H1 (cell line): Measurements from ENCODE around the gene FASTK. TPM values are rescaled to one million over a fixed set of nuclear protein-coding genes. Genes with fewer than 3 reads are reported as not detected.

ENCODE experiments used
- ATF2 ChIP-seq: IDR thresholded peaks from 2 replicates; pipeline ENCODE4 v1.6.1; 2012; ENCODE audit warnings: low read length, inconsistent platforms
- BRCA1 ChIP-seq: IDR thresholded peaks from 2 replicates; pipeline ENCODE4 v1.6.1; 2012; ENCODE audit warnings: low read depth, low read length, improper control_type of control experiment
- E2F6 ChIP-seq: IDR thresholded peaks from 2 replicates; pipeline ENCODE4 v1.6.1; 2012; ENCODE audit warnings: inconsistent platforms
- GTF2F1 ChIP-seq: IDR thresholded peaks from 2 replicates; pipeline ENCODE4 v1.6.1; 2012; ENCODE audit warnings: low read depth, low read length, improper control_type of control experiment, borderline replicate concordance
- HDAC6 ChIP-seq: IDR thresholded peaks from one replicate; pipeline ENCODE4 v1.7.1; 2012; ENCODE audit warnings: low read depth, mild to moderate bottlenecking, inconsistent platforms, low read length, moderate library complexity
- MAFK ChIP-seq: IDR thresholded peaks from 2 replicates; pipeline ENCODE4 v1.6.1; 2012; ENCODE audit warnings: low read depth, mild to moderate bottlenecking, improper control_type of control experiment, low read length
- NANOG ChIP-seq: IDR thresholded peaks from 2 replicates; pipeline ENCODE4 v1.6.1; 2011; ENCODE audit warnings: low read length, low read depth, mild to moderate bottlenecking, inconsistent platforms; ENCODE audit not compliant: insufficient read depth, poor library complexity, severe bottlenecking
- POU5F1 ChIP-seq: IDR thresholded peaks from 2 replicates; pipeline ENCODE4 v1.6.1; 2011; ENCODE audit warnings: low read depth, mild to moderate bottlenecking, low read length, moderate library complexity
- RXRA ChIP-seq: IDR thresholded peaks from 2 replicates; pipeline ENCODE4 v1.6.1; 2011; ENCODE audit warnings: low read depth, mild to moderate bottlenecking, low read length, moderate library complexity; ENCODE audit not compliant: insufficient read depth
- TBP ChIP-seq: IDR thresholded peaks from 2 replicates; pipeline ENCODE4 v1.6.1; 2011; ENCODE audit warnings: low read depth, low read length, improper control_type of control experiment
- TEAD4 ChIP-seq: IDR thresholded peaks from 2 replicates; pipeline ENCODE4 v1.6.1; 2012; ENCODE audit warnings: low read depth, low read length, inconsistent platforms, mixed read lengths
- polyA plus RNA-seq, 7 experiments: library from polyadenylated mRNA; depleted of rRNA in 3 of 7; stranded (reverse) in 5 of 7; unstranded in 2 of 7; fragments of >200 nt in 5 of 7; fragments of 200-250 nt in 2 of 7; gene quantifications; 1 replicate in 5 of 7; 2 replicates in 1 of 7; 4 replicates in 1 of 7; pipeline versions ENCODE4 v1.2.1 to v1.2.3, GENCODE V29; 2011 to 2013; ENCODE audit warnings: missing spikeins in 2 of 7, mixed read lengths in 2 of 7
- total RNA-seq: library from RNA; stranded (reverse); fragmentation: NEBNext Ultra II Directional; extraction: Animal tissue kit (Norgen Biotek cat#: 25700); gene quantifications from 2 replicates; pipeline ENCODE4 v1.2.1, GENCODE V29; 2021

Gene FASTK
- total and polyA plus RNA-seq, 2 of the 8 experiments (the other 6 are each of a cell fraction or from before 2014, with no cell fraction given): 39.4 to 84.0 TPM

- TF ChIP-seq ATF2 (no peak), TBP (no peak), E2F6 (no peak), GTF2F1 (no peak), HDAC6 (no peak), RXRA (no peak), TEAD4 (no peak), NANOG (no peak), BRCA1 (no peak), MAFK (no peak), POU5F1 (no peak)
Observed at GRCh38 chr7:151069841-151070573, 10.6 kb downstream of the FASTK start (continued).
